ENCODE results near the gene ERC2. TPM values are rescaled to one million over a fixed set of nuclear protein-coding genes. Genes with fewer than 3 reads are reported as not detected.

Gene ERC2
- total and polyA plus RNA-seq, 2 of the 8 experiments (the other 6 are each of a cell fraction or from before 2014, with no cell fraction given), result 16.4 to 22.8 TPM

- TF ChIP-seq, protein P1, sequence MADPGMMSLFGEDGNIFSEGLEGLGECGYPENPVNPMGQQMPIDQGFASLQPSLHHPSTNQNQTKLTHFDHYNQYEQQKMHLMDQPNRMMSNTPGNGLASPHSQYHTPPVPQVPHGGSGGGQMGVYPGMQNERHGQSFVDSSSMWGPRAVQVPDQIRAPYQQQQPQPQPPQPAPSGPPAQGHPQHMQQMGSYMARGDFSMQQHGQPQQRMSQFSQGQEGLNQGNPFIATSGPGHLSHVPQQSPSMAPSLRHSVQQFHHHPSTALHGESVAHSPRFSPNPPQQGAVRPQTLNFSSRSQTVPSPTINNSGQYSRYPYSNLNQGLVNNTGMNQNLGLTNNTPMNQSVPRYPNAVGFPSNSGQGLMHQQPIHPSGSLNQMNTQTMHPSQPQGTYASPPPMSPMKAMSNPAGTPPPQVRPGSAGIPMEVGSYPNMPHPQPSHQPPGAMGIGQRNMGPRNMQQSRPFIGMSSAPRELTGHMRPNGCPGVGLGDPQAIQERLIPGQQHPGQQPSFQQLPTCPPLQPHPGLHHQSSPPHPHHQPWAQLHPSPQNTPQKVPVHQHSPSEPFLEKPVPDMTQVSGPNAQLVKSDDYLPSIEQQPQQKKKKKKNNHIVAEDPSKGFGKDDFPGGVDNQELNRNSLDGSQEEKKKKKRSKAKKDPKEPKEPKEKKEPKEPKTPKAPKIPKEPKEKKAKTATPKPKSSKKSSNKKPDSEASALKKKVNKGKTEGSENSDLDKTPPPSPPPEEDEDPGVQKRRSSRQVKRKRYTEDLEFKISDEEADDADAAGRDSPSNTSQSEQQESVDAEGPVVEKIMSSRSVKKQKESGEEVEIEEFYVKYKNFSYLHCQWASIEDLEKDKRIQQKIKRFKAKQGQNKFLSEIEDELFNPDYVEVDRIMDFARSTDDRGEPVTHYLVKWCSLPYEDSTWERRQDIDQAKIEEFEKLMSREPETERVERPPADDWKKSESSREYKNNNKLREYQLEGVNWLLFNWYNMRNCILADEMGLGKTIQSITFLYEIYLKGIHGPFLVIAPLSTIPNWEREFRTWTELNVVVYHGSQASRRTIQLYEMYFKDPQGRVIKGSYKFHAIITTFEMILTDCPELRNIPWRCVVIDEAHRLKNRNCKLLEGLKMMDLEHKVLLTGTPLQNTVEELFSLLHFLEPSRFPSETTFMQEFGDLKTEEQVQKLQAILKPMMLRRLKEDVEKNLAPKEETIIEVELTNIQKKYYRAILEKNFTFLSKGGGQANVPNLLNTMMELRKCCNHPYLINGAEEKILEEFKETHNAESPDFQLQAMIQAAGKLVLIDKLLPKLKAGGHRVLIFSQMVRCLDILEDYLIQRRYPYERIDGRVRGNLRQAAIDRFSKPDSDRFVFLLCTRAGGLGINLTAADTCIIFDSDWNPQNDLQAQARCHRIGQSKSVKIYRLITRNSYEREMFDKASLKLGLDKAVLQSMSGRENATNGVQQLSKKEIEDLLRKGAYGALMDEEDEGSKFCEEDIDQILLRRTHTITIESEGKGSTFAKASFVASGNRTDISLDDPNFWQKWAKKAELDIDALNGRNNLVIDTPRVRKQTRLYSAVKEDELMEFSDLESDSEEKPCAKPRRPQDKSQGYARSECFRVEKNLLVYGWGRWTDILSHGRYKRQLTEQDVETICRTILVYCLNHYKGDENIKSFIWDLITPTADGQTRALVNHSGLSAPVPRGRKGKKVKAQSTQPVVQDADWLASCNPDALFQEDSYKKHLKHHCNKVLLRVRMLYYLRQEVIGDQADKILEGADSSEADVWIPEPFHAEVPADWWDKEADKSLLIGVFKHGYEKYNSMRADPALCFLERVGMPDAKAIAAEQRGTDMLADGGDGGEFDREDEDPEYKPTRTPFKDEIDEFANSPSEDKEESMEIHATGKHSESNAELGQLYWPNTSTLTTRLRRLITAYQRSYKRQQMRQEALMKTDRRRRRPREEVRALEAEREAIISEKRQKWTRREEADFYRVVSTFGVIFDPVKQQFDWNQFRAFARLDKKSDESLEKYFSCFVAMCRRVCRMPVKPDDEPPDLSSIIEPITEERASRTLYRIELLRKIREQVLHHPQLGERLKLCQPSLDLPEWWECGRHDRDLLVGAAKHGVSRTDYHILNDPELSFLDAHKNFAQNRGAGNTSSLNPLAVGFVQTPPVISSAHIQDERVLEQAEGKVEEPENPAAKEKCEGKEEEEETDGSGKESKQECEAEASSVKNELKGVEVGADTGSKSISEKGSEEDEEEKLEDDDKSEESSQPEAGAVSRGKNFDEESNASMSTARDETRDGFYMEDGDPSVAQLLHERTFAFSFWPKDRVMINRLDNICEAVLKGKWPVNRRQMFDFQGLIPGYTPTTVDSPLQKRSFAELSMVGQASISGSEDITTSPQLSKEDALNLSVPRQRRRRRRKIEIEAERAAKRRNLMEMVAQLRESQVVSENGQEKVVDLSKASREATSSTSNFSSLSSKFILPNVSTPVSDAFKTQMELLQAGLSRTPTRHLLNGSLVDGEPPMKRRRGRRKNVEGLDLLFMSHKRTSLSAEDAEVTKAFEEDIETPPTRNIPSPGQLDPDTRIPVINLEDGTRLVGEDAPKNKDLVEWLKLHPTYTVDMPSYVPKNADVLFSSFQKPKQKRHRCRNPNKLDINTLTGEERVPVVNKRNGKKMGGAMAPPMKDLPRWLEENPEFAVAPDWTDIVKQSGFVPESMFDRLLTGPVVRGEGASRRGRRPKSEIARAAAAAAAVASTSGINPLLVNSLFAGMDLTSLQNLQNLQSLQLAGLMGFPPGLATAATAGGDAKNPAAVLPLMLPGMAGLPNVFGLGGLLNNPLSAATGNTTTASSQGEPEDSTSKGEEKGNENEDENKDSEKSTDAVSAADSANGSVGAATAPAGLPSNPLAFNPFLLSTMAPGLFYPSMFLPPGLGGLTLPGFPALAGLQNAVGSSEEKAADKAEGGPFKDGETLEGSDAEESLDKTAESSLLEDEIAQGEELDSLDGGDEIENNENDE (IDR thresholded peaks at IDR 0.05; ENCODE audit: insufficient replicate concordance, low read length), result no peak
Observed at GRCh38 chr3:55735976-55736375, 732.3 kb downstream of the ERC2 start (continued).

All from H1 (cell line).